MCF 10A (cell line): ENCODE measurements around the gene IQCK. TPM values are rescaled to one million over a fixed set of nuclear protein-coding genes. Genes with fewer than 3 reads are reported as not detected.

Experiments used
- BruUV-seq: library from RNA; stranded (reverse); fragments of 400-500 nt; replicated peaks from 2 replicates; lab custom pipeline; 2021; lab: Mats Ljungman, UMichigan
- CTCF ChIA-PET: fragments of 300-600 bp; sonication (Branson Sonifier 250); formaldehyde crosslinking; extraction: SDS; loops from one replicate; lab custom pipeline; 2021; ENCODE audit warnings: antibody characterized with exemption, inconsistent platforms; lab: Yijun Ruan, JAX
- POLR2A ChIA-PET: fragments of 300-600, 350-650 bp; sonication (Branson Sonifier 250); formaldehyde crosslinking; extraction: SDS; loops from one replicate; lab custom pipeline; 2020; ENCODE audit warnings: antibody characterized with exemption, inconsistent platforms; lab: Yijun Ruan, JAX
- DNase-seq: peaks from one replicate; pipeline ENCODE4 v3.0.0-alpha.2; 2018; ENCODE audit not compliant: unreplicated experiment
- H3K27ac Mint-ChIP-seq: one replicate; pipeline ENCODE4 v1.8.0; 2022; ENCODE audit warnings: mild to moderate bottlenecking, low read depth, mixed read lengths; ENCODE audit not compliant: unreplicated experiment
- H3K27me3 Mint-ChIP-seq: one replicate; pipeline ENCODE4 v1.8.0; 2022; ENCODE audit warnings: mixed read lengths; ENCODE audit not compliant: insufficient read depth, unreplicated experiment
- H3K36me3 Mint-ChIP-seq: one replicate; pipeline ENCODE4 v1.8.0; 2022; ENCODE audit warnings: mild to moderate bottlenecking, moderate library complexity, mixed read lengths; ENCODE audit not compliant: insufficient read depth, unreplicated experiment
- H3K4me1 Mint-ChIP-seq: one replicate; pipeline ENCODE4 v1.8.0; 2022; ENCODE audit warnings: mixed read lengths; ENCODE audit not compliant: insufficient read depth, unreplicated experiment
- H3K4me3 Mint-ChIP-seq: one replicate; pipeline ENCODE4 v1.8.0; 2022; ENCODE audit warnings: mild to moderate bottlenecking, moderate library complexity, mixed read lengths; ENCODE audit not compliant: unreplicated experiment
- H3K9me3 Mint-ChIP-seq: one replicate; pipeline ENCODE4 v1.8.0; 2022; ENCODE audit warnings: mixed read lengths; ENCODE audit not compliant: unreplicated experiment
- intact Hi-C: fragments of 100-400 bp; cut with micrococcal nuclease; formaldehyde crosslinking; loops from 2 replicates; pipeline ENCODE4 v1.14.1; 2022
- total RNA-seq: library from RNA; stranded (reverse); gene quantifications from 2 replicates; pipeline ENCODE4 v1.2.3, GENCODE V29; 2022
- TF ChIP-seq, protein P1 (sequence below): fragments of 200-600 bp; IDR thresholded peaks from one replicate; pipeline ENCODE4 v1.8.0; 2022; ENCODE audit warnings: antibody characterized with exemption, mild to moderate bottlenecking; ENCODE audit not compliant: unreplicated experiment

Gene IQCK
- total RNA-seq, 1 experiment from 2014 or later = 5.9 TPM

DNA sequence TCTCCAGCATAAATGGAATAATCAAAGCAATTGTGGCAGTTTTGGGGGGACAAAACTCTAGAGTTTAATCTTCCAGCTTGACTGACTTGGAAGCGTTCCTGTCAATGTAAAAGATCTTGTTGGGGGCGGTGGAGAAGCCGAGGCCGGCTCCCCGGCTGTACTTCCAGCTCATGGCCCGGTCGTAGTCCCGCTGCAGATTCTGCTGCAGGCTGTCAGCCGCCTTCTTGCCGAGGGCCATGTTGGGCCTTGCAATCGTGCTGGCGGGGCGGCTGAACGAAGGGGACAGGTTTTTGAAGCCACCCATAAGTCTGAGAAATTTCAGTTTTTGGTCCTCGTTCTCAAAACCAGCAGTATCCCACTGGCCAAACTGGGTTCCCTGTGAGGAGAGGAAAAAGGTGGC is 11.2 kb upstream of the IQCK start:
- Mint-ChIP-seq H3K4me1 (peaks cover 5% of the 10 kb centered on the region), H3K4me3 (no peak overlapping the region), H3K27me3 (no peaks in the 10 kb centered on the region), H3K27ac (no peak overlapping the region), H3K9me3 (no peaks in the 10 kb centered on the region), H3K36me3 (peaks cover 77% of the 10 kb centered on the region)
- TF ChIP-seq, protein P1, sequence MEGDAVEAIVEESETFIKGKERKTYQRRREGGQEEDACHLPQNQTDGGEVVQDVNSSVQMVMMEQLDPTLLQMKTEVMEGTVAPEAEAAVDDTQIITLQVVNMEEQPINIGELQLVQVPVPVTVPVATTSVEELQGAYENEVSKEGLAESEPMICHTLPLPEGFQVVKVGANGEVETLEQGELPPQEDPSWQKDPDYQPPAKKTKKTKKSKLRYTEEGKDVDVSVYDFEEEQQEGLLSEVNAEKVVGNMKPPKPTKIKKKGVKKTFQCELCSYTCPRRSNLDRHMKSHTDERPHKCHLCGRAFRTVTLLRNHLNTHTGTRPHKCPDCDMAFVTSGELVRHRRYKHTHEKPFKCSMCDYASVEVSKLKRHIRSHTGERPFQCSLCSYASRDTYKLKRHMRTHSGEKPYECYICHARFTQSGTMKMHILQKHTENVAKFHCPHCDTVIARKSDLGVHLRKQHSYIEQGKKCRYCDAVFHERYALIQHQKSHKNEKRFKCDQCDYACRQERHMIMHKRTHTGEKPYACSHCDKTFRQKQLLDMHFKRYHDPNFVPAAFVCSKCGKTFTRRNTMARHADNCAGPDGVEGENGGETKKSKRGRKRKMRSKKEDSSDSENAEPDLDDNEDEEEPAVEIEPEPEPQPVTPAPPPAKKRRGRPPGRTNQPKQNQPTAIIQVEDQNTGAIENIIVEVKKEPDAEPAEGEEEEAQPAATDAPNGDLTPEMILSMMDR = no peak
- ChIA-PET POLR2A (interaction anchor here (1.6 to 2.2 kb wide), 2 partner anchors 11 kb away, joined by 3 to 8 read pairs; partner anchors contain the start of genes IQCK and KNOP1), CTCF (interaction anchor here (0.6 to 0.7 kb wide), 3 partner anchors 26 to 147 kb away, joined by 3 to 4 read pairs (median 3); no protein-coding TSS in a partner anchor)
- no peak for DNase-seq
- no TSS peak for BruUV-seq
- intact Hi-C loops = no loop called here

- H3K9me3 Mint-ChIP-seq = no peaks in the 10 kb centered on the region
- TF ChIP-seq, protein P1 = no peak
- intact Hi-C loops = no loop called here
- H3K4me1 Mint-ChIP-seq = peaks cover 5% of the 10 kb centered on the region
- POLR2A ChIA-PET = interaction anchor here (1.6 kb wide), 1 partner anchor 10 kb away, joined by 3 read pairs; the partner anchor contains the start of genes IQCK and KNOP1
- no peak overlapping the region for H3K4me3 Mint-ChIP-seq
- CTCF ChIA-PET = no interaction called here
- DNase-seq = no peak
- BruUV-seq = no TSS peak
- H3K36me3 Mint-ChIP-seq = peaks cover 75% of the 10 kb centered on the region
- H3K27me3 Mint-ChIP-seq = no peaks in the 10 kb centered on the region
- H3K27ac Mint-ChIP-seq = no peak overlapping the region
Observed at GRCh38 chr16:19707569-19708295, 10.3 kb upstream of the IQCK start.

DNA sequence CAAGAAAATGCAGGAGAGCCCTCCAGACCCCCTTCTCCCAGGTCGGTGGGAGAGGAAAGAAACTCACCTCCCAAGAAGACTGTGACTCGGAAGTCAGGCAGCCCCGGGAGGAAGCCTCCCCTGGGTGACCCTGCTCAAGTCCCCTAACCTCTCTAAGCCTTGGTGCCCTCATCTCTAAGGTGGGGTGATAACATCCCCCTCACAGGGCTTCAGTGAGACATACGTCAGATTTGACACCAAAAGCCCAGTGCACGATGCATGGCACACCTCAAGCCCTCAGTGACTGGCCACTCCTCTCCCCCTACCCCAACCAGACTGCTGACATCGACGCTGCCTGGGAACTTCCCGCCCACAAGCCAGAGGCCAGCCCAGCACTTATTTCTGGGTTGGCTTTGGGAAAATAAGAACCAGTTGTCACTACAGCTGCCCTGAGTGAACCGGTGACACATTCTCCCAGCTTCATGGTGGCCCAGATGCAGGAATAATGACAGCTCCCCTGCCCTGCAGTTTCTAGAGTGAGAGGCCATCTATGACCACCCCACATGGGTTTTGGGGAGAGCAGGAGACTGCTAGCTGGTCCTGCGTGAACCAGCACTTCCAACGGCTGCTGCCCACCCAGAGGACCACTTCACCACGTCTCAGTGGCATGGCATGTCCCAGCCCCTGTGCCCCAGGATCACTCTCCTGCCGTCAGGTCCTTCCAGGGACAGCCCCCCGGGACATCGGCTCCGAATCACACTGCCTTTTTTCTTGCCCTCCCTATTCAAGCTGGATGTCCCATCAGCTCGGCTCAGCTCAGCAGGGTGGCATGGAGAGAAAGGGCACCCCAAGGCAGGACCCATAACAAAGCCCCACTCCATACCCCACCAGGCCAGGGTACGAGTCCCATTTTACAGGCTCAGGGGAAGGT is 9.5 kb upstream of the IQCK start:
- no peaks in the 10 kb centered on the region for H3K27me3 Mint-ChIP-seq
- H3K27ac Mint-ChIP-seq = no peak overlapping the region
- no peaks in the 10 kb centered on the region for H3K9me3 Mint-ChIP-seq
- H3K4me1 Mint-ChIP-seq = peaks cover 5% of the 10 kb centered on the region
- peaks cover 67% of the 10 kb centered on the region for H3K36me3 Mint-ChIP-seq
- DNase-seq = no peak
- ChIA-PET POLR2A (interaction anchor here (0.7 kb wide), 1 partner anchor 12 kb away, joined by 3 read pairs; no protein-coding TSS in a partner anchor), CTCF (interaction anchor here (0.5 kb wide), 1 partner anchor 125 kb away, joined by 4 read pairs; no protein-coding TSS in a partner anchor)
- H3K4me3 Mint-ChIP-seq = no peak overlapping the region
- no TSS peak for BruUV-seq
- TF ChIP-seq, protein P1 = no peak
- intact Hi-C loops = no loop called here
